Subcutaneous abdominal adipose tissue (tissue), 5 donors: ENCODE results near the gene C6orf141.

Source experiments
- H3K27ac ChIP-seq: one replicate; pipeline ENCODE4 v1.7.0; 2013; ENCODE audit warnings: low read depth, mild to moderate bottlenecking, inconsistent platforms, low read length, moderate library complexity
- H3K27me3 ChIP-seq, 5 donors: one replicate each; pipeline ENCODE4 v1.7.0; 2013; ENCODE audit warnings: low read length in 5 of 5, inconsistent platforms in 1 of 5; ENCODE audit not compliant: control insufficient read depth in 5 of 5, insufficient read depth in 4 of 5
- H3K36me3 ChIP-seq, 5 donors: one replicate each; pipeline ENCODE4 v1.7.0; 2013; ENCODE audit warnings: low read length in 5 of 5; ENCODE audit not compliant: control insufficient read depth in 5 of 5, insufficient read depth in 5 of 5
- H3K4me1 ChIP-seq, 5 donors: one replicate each; pipeline ENCODE4 v1.7.0; 2013; ENCODE audit warnings: low read length in 5 of 5, mild to moderate bottlenecking in 3 of 5, moderate library complexity in 1 of 5; ENCODE audit not compliant: control insufficient read depth in 5 of 5, insufficient read depth in 5 of 5
- H3K4me3 ChIP-seq, 5 donors: one replicate each; pipeline ENCODE4 v1.7.0; 2013; ENCODE audit warnings: low read length in 5 of 5, low read depth in 1 of 5
- H3K9ac ChIP-seq, 5 donors: one replicate each; pipeline ENCODE4 v1.7.0; 2013; ENCODE audit warnings: low read length in 5 of 5, mild to moderate bottlenecking in 4 of 5, moderate library complexity in 3 of 5
- H3K9me3 ChIP-seq, 5 donors: one replicate each; pipeline ENCODE4 v1.7.0; 2013; ENCODE audit warnings: low read length in 5 of 5; ENCODE audit not compliant: control insufficient read depth in 5 of 5
- donor health status: healthy.
- donor health status: healthy.
- donor health status: healthy.
- donor health status: healthy.
- donor health status: healthy.

C6orf141 gene

GRCh38 chr6:49519660-49520059 lies 30.8 kb upstream of the C6orf141 start:
- H3K9ac ChIP-seq = no peak overlapping the region
- H3K27me3 ChIP-seq = no peaks in the 10 kb centered on the region
- no peaks in the 10 kb centered on the region for H3K36me3 ChIP-seq
- H3K27ac ChIP-seq = no peak overlapping the region
- H3K9me3 ChIP-seq = no peaks in the 10 kb centered on the region
- no peak overlapping the region for H3K4me3 ChIP-seq
- H3K4me1 ChIP-seq = no peaks in the 10 kb centered on the region

- Histone ChIP-seq H3K9me3 (no peaks in the 10 kb centered on the region), H3K4me3 (no peak overlapping the region), H3K36me3 (no peaks in the 10 kb centered on the region), H3K9ac (no peak overlapping the region), H3K4me1 (peaks cover 0 to 11% (median 7%) of the 10 kb centered on the region in 5 donors), H3K27ac (no peak overlapping the region), H3K27me3 (no peaks in the 10 kb centered on the region)
Measured at GRCh38 chr6:49522710-49523593, 27.5 kb upstream of the C6orf141 start.

GRCh38 chr6:49523901-49524300 lies 26.6 kb upstream of the C6orf141 start:
- Histone ChIP-seq H3K4me1 (peaks cover 0 to 11% (median 7%) of the 10 kb centered on the region in 5 donors), H3K9me3 (no peaks in the 10 kb centered on the region), H3K36me3 (no peaks in the 10 kb centered on the region), H3K4me3 (no peak overlapping the region), H3K9ac (no peak overlapping the region), H3K27me3 (no peaks in the 10 kb centered on the region), H3K27ac (no peak overlapping the region)

- H3K9ac ChIP-seq = no peak overlapping the region
- no peaks in the 10 kb centered on the region for H3K27me3 ChIP-seq
- H3K4me3 ChIP-seq = no peak overlapping the region
- H3K36me3 ChIP-seq = no peaks in the 10 kb centered on the region
- H3K4me1 ChIP-seq = peaks cover 0 to 11% (median 7%) of the 10 kb centered on the region in 5 donors
- no peak overlapping the region for H3K27ac ChIP-seq
- no peaks in the 10 kb centered on the region for H3K9me3 ChIP-seq
Measured at GRCh38 chr6:49524541-49524940, 25.9 kb upstream of the C6orf141 start.

- no peak overlapping the region for H3K27ac ChIP-seq
Measured at GRCh38 chr6:49526598-49526997, 23.9 kb upstream of the C6orf141 start.

GRCh38 chr6:49527320-49527719 lies 23.1 kb upstream of the C6orf141 start:
- no peaks in the 10 kb centered on the region for H3K27me3 ChIP-seq
- no peak overlapping the region for H3K4me3 ChIP-seq
- H3K9me3 ChIP-seq = no peaks in the 10 kb centered on the region
- H3K36me3 ChIP-seq = no peaks in the 10 kb centered on the region
- H3K27ac ChIP-seq = no peak overlapping the region
- peaks cover 0 to 11% (median 7%) of the 10 kb centered on the region in 5 donors for H3K4me1 ChIP-seq
- no peak overlapping the region for H3K9ac ChIP-seq

More at GRCh38 chr6:49526598-49526997, 23.9 kb upstream of the C6orf141 start:
- H3K9me3 ChIP-seq = no peaks in the 10 kb centered on the region
- H3K27me3 ChIP-seq = no peaks in the 10 kb centered on the region
- peaks cover 0 to 11% (median 7%) of the 10 kb centered on the region in 5 donors for H3K4me1 ChIP-seq
- H3K9ac ChIP-seq = no peak overlapping the region
- peak overlapping the region in 1 of 5 donors; percentile 15 for H3K4me3 ChIP-seq
- H3K36me3 ChIP-seq = no peaks in the 10 kb centered on the region

- H3K4me3 ChIP-seq = no peak overlapping the region
- H3K27me3 ChIP-seq = no peaks in the 10 kb centered on the region
- no peak overlapping the region for H3K9ac ChIP-seq
- H3K27ac ChIP-seq = no peak overlapping the region
- no peaks in the 10 kb centered on the region for H3K36me3 ChIP-seq
- H3K9me3 ChIP-seq = no peaks in the 10 kb centered on the region
- H3K4me1 ChIP-seq = peaks cover 0 to 12% (median 7%) of the 10 kb centered on the region in 5 donors
Measured at GRCh38 chr6:49528571-49528970, 21.9 kb upstream of the C6orf141 start.

- Histone ChIP-seq H3K4me3 (no peak overlapping the region), H3K4me1 (peaks cover 0 to 12% (median 7%) of the 10 kb centered on the region in 5 donors), H3K27ac (no peak overlapping the region), H3K36me3 (no peaks in the 10 kb centered on the region), H3K9me3 (no peaks in the 10 kb centered on the region), H3K9ac (peak overlapping the region in 1 of 5 donors; percentile 20), H3K27me3 (no peaks in the 10 kb centered on the region)
Measured at GRCh38 chr6:49530141-49530776, 20.2 kb upstream of the C6orf141 start.

GRCh38 chr6:49531774-49532569 lies 18.5 kb upstream of the C6orf141 start:
- H3K27me3 ChIP-seq = no peaks in the 10 kb centered on the region
- no peak overlapping the region for H3K27ac ChIP-seq
- peak overlapping the region in 4 of 5 donors; percentile 35 to 54 (median 43) for H3K4me3 ChIP-seq
- peaks cover 0 to 6% (median 1%) of the 10 kb centered on the region in 5 donors for H3K4me1 ChIP-seq
- no peaks in the 10 kb centered on the region for H3K9me3 ChIP-seq
- H3K36me3 ChIP-seq = no peaks in the 10 kb centered on the region
- H3K9ac ChIP-seq = peak overlapping the region in 1 of 5 donors; percentile 47
